ENCODE data around the gene KIF3A.
A peak's percentile ranks its signal among the peaks of the same experiment; 100 is the strongest.

Gene KIF3A

DNA sequence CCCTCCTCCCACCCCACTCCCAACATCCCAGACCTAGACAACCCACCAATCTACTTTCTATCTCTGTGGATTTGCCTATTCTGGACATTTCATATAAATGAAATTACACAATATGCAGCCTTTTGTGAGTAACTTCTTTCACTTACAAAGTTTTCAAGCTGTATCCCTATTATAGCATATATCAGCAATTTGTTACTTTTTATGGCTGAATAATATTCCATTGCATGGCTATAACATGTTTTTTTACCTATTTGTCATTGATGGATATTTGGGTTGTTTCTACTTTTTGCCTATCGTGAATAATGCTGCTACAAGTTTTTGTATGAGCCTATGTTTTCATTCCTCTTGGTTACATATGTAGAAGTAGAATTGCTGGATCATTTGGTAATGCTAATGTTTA is 1.9 kb upstream of the KIF3A start:
- H3K36me3 ChIP-seq (ENCODE audit: insufficient read depth, low read length): no peaks in the 10 kb centered on the region
- no peak overlapping the region for H2AFZ ChIP-seq (ENCODE audit: low read depth, low read length)
- H3K9me3 ChIP-seq (ENCODE audit: insufficient read depth, low read length, severe bottlenecking): no peaks in the 10 kb centered on the region
- H3K4me1 ChIP-seq (ENCODE audit: insufficient read depth, low read length): peaks cover 33% of the 10 kb centered on the region
- peaks cover 4% of the 10 kb centered on the region; the same call in 1 of the 2 replicates for H4K20me1 ChIP-seq (ENCODE audit: insufficient read depth, low read length)
- peaks cover 24% of the 10 kb centered on the region for H3K79me2 ChIP-seq (ENCODE audit: insufficient read depth, low read length)
- H3K4me3 ChIP-seq (ENCODE audit: low read depth in 1 of 2, low read length in 2 of 2): no peak overlapping the region
- no peak overlapping the region for H3K4me2 ChIP-seq (ENCODE audit: insufficient read depth, low read length)
- H3K27me3 ChIP-seq (ENCODE audit: insufficient read depth, low read length, poor library complexity): no peaks in the 10 kb centered on the region
- H3K27ac ChIP-seq (ENCODE audit: low read length): no peak overlapping the region
- TF ChIP-seq EZH2 (IDR thresholded peaks at IDR 0.05; ENCODE audit: borderline replicate concordance, low read depth, low read length, severe bottlenecking): no peak
- TF ChIP-seq, protein P1, sequence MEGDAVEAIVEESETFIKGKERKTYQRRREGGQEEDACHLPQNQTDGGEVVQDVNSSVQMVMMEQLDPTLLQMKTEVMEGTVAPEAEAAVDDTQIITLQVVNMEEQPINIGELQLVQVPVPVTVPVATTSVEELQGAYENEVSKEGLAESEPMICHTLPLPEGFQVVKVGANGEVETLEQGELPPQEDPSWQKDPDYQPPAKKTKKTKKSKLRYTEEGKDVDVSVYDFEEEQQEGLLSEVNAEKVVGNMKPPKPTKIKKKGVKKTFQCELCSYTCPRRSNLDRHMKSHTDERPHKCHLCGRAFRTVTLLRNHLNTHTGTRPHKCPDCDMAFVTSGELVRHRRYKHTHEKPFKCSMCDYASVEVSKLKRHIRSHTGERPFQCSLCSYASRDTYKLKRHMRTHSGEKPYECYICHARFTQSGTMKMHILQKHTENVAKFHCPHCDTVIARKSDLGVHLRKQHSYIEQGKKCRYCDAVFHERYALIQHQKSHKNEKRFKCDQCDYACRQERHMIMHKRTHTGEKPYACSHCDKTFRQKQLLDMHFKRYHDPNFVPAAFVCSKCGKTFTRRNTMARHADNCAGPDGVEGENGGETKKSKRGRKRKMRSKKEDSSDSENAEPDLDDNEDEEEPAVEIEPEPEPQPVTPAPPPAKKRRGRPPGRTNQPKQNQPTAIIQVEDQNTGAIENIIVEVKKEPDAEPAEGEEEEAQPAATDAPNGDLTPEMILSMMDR (IDR thresholded peaks at IDR 0.05; ENCODE audit: borderline replicate concordance, extremely low read depth, low read length, poor library complexity, severe bottlenecking): no peak
- ATAC-seq (ENCODE audit: insufficient read depth, low read depth) (no peak), DNase-seq (no peak)
- no peak overlapping the region for H3K9ac ChIP-seq (ENCODE audit: low read depth, low read length)

DNA sequence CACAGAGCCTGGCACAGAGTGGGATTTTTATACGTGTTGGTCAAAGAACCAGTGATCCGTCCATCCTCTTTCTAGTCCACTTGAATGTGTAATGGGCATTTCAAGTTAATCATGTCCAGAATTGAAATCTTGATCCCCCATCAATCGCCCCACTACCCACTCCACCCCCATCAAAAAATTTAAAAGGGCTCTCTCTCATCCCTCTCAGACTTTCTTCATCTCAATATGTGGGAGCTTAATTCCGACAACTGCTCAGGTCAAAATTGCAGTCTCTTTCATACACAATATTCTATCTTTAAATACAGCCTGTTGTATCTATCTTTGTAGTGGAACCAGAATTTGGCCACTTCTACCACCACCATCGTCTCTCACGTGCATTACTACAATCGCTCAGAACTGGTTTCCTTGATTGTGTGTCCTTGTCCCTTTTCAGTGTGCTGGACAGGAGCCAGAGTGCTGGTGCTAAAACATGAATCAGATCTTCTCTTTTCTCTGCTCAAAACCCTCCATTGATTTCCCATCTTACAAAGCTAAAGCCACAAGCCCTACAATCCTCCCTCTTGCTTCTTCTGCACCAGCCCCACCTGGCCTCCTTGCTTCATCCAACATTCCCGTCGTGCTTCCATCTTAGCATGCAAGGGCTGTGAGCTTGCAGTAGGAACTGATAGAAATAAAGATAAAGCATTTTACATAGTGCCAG is 786 bp upstream of the KIF3A start:
- H2AFZ ChIP-seq (ENCODE audit: low read depth, low read length): peak overlapping the region; percentile 92
- peak overlapping the region; percentile 62; the same call in 1 of the 2 replicates for H3K9ac ChIP-seq (ENCODE audit: low read depth, low read length)
- no peak for TF ChIP-seq EZH2 (IDR thresholded peaks at IDR 0.05; ENCODE audit: borderline replicate concordance, low read depth, low read length, severe bottlenecking)
- TF ChIP-seq, protein P1 (IDR thresholded peaks at IDR 0.05; ENCODE audit: borderline replicate concordance, extremely low read depth, low read length, poor library complexity, severe bottlenecking): no peak
- ATAC-seq (ENCODE audit: insufficient read depth, low read depth) (no peak), DNase-seq (no peak)
- H3K79me2 ChIP-seq (ENCODE audit: insufficient read depth, low read length): peaks cover 24% of the 10 kb centered on the region
- peaks cover 4% of the 10 kb centered on the region; the same call in 1 of the 2 replicates for H4K20me1 ChIP-seq (ENCODE audit: insufficient read depth, low read length)
- peak overlapping the region in 1 of 2 experiments; percentile 84; a peak in 2 of 4 replicates for H3K4me3 ChIP-seq (ENCODE audit: low read depth in 1 of 2, low read length in 2 of 2)
- no peak overlapping the region for H3K27ac ChIP-seq (ENCODE audit: low read length)
- H3K27me3 ChIP-seq (ENCODE audit: insufficient read depth, low read length, poor library complexity): no peaks in the 10 kb centered on the region
- H3K36me3 ChIP-seq (ENCODE audit: insufficient read depth, low read length): peaks cover 9% of the 10 kb centered on the region
- H3K9me3 ChIP-seq (ENCODE audit: insufficient read depth, low read length, severe bottlenecking): no peaks in the 10 kb centered on the region
- H3K4me2 ChIP-seq (ENCODE audit: insufficient read depth, low read length): peak overlapping the region; percentile 96
- H3K4me1 ChIP-seq (ENCODE audit: insufficient read depth, low read length): peaks cover 33% of the 10 kb centered on the region

DNA sequence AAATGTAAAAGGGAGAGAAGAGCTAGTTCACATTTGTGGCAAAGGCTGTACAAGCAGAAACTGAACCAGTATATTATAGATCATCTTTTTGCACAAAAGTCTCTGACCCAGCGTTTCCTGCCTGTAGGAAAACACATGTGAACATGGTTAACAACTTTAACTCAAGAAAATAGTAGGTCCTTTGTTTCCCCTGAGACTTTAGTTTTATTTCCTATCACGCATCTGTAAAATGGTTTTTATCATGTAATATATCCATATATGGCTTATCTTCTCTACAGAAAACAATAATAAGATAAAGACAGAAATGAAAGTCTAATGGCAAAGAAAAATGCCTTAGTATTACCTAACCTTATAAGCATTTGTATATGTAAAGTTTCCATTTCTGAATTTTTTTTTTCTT is 2.7 kb downstream of the KIF3A start:
- H3K4me3 ChIP-seq (ENCODE audit: low read depth in 1 of 2, low read length in 2 of 2): no peak overlapping the region
- no peak overlapping the region for H3K9ac ChIP-seq (ENCODE audit: low read depth, low read length)
- no peaks in the 10 kb centered on the region for H3K9me3 ChIP-seq (ENCODE audit: insufficient read depth, low read length, severe bottlenecking)
- peaks cover 16% of the 10 kb centered on the region for H3K36me3 ChIP-seq (ENCODE audit: insufficient read depth, low read length)
- DNase-seq (no peak), ATAC-seq (ENCODE audit: insufficient read depth, low read depth) (no peak)
- H3K27ac ChIP-seq (ENCODE audit: low read length): no peak overlapping the region
- peaks cover 33% of the 10 kb centered on the region for H3K4me1 ChIP-seq (ENCODE audit: insufficient read depth, low read length)
- H3K27me3 ChIP-seq (ENCODE audit: insufficient read depth, low read length, poor library complexity): no peaks in the 10 kb centered on the region
- H3K79me2 ChIP-seq (ENCODE audit: insufficient read depth, low read length): peaks cover 26% of the 10 kb centered on the region
- H2AFZ ChIP-seq (ENCODE audit: low read depth, low read length): no peak overlapping the region
- H4K20me1 ChIP-seq (ENCODE audit: insufficient read depth, low read length): peaks cover 4% of the 10 kb centered on the region; the same call in 1 of the 2 replicates
- TF ChIP-seq EZH2 (IDR thresholded peaks at IDR 0.05; ENCODE audit: borderline replicate concordance, low read depth, low read length, severe bottlenecking): no peak
- TF ChIP-seq, protein P1 (IDR thresholded peaks at IDR 0.05; ENCODE audit: borderline replicate concordance, extremely low read depth, low read length, poor library complexity, severe bottlenecking): no peak
- no peak overlapping the region for H3K4me2 ChIP-seq (ENCODE audit: insufficient read depth, low read length)
